IPS-11a (cell line): ENCODE results near the gene SREBF1.

Experiments
- H3K4me3 ChIP-seq: one replicate; pipeline ENCODE4 v1.5.1; 2013; ENCODE audit warnings: low read depth, low read length, control low read depth

SREBF1 gene

DNA sequence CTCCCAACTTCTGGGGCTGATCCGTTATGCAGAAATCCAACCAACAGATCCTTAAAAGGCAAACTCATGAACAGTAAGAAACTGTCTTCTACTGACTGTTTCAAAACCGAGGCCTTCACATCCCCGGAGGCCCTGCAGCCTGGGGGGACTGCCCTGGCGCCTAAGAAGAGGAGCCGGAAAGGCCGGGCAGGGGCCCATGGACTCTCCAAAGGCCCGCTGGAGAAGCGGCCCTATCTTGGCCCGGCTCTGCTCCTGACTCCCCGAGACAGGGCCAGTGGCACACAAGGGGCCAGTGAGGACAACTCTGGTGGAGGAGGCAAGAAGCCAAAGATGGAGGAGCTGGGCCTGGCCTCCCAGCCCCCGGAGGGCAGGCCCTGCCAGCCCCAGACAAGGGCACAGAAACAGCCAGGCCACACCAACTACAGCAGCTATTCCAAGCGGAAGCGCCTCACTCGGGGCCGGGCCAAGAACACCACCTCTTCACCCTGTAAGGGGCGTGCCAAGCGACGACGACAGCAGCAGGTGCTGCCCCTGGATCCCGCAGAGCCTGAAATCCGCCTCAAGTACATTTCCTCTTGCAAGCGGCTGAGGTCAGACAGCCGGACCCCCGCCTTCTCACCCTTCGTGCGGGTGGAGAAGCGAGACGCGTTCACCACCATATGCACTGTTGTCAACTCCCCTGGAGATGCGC, 39.5 kb downstream of the SREBF1 start:
- H3K4me3 ChIP-seq: no peak overlapping the region

- no peak overlapping the region for H3K4me3 ChIP-seq
These were observed 40.1 kb downstream of the SREBF1 start for GRCh38 chr17:17796787-17797061.

DNA sequence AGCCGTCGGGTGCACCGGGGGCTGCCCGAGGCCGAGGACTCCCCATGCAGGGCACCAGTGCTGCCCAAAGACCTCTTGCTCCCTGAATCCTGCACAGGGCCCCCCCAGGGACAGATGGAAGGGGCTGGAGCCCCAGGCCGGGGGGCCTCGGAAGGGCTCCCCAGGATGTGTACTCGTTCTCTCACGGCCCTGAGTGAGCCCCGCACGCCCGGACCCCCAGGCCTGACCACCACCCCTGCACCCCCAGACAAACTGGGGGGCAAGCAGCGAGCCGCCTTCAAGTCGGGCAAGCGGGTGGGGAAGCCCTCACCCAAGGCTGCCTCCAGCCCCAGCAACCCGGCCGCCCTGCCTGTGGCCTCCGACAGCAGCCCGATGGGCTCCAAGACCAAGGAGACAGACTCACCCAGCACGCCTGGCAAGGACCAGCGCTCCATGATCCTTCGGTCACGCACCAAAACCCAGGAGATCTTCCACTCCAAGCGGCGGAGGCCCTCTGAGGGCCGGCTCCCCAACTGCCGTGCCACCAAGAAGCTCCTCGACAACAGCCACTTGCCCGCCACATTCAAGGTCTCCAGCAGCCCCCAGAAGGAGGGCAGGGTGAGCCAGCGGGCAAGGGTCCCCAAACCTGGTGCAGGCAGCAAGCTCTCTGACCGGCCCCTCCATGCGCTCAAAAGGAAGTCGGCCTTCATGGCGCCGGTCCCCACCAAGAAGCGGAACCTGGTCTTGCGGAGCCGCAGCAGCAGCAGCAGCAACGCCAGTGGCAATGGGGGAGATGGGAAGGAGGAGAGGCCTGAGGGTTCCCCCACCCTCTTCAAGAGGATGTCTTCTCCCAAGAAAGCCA, 40.6 kb downstream of the SREBF1 start:
- H3K4me3 ChIP-seq: no peak overlapping the region

GRCh38 chr17:17795296-17795695, 41.5 kb downstream of the SREBF1 start:
- no peak overlapping the region for H3K4me3 ChIP-seq

- no peak overlapping the region for H3K4me3 ChIP-seq
These were observed 42.4 kb downstream of the SREBF1 start for GRCh38 chr17:17794382-17794781.

GRCh38 chr17:17793378-17794214, 43.2 kb downstream of the SREBF1 start:
- no peak overlapping the region for H3K4me3 ChIP-seq

DNA sequence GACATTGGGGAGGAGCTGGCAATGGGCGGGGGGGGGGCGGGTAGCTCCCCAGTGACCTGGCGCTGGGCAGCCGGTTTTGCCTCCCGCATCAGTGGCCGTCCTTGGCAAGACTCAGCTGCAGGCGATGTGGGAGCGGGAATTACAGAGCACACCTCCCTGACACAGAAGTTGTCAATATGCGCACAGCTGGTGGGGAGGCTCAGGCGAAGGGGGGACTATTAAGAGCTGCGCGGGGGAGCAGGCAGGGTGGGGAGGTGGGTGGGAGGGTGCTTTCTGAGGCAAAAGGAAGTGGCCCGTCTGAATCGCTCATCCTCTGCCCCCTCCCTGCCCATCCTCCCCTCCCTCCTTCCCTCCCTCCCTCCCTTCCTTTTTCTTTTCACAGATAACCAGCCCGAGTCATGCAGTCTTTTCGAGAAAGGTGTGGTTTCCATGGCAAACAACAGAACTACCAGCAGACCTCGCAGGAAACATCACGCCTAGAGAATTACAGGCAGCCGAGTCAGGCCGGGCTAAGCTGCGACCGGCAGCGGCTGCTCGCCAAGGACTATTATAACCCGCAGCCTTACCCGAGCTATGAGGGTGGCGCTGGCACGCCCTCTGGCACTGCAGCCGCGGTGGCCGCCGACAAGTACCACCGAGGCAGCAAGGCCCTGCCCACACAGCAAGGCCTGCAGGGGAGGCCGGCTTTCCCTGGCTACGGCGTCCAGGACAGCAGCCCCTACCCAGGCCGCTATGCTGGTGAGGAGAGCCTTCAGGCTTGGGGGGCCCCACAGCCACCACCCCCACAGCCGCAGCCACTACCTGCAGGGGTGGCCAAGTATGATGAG, 44.0 kb downstream of the SREBF1 start:
- H3K4me3 ChIP-seq: no peak overlapping the region

GRCh38 chr17:17792037-17792550, 44.7 kb downstream of the SREBF1 start:
- H3K4me3 ChIP-seq: no peak overlapping the region

GRCh38 chr17:17790637-17791464, 45.9 kb downstream of the SREBF1 start:
- H3K4me3 ChIP-seq: no peak overlapping the region

- H3K4me3 ChIP-seq: no peak overlapping the region
These were observed 46.8 kb downstream of the SREBF1 start for GRCh38 chr17:17789828-17790636.

DNA sequence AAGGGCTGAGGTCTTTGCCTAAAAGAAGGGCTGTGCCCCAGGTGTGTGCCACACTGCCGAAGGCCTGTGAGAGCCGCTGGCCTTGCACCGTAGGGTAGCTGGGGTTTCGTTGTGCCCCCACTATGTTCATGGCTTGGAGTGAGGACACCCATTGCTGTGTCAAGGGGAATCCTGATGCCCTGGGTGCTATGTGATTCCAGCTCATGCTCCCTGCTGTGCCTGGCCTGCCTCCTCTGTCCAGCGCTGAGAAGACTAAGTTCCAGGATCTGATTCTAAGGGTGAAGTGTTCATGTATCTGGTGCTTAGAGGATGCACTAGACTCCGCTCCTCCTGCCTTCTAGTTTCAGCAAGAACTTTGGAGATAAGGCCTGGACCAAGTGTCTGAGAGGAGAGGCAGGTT, 47.4 kb downstream of the SREBF1 start:
- no peak overlapping the region for H3K4me3 ChIP-seq

DNA sequence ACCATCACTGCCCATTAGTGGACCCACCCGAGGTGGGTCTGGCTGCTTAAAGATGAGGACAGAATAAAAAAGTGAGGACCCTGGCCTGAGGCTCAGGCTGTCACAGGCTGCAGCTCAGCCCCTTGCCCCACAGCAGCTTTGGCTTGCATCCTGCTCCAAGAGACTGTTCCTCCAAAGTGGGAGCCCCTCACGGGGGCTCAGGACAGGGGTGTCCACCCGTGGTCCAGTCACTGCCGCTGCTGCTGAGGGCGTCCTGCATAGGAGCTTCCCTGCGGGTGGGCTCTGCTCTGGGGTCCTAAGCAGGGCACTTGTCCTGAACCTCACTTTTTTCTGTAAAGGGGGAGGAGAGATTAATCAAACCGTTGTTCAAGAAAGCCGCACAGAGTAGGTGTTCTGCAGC, 47.8 kb downstream of the SREBF1 start:
- H3K4me3 ChIP-seq: no peak overlapping the region

- no peak overlapping the region for H3K4me3 ChIP-seq
These were observed 49.2 kb downstream of the SREBF1 start for GRCh38 chr17:17787568-17787967.

GRCh38 chr17:17786998-17787397, 49.8 kb downstream of the SREBF1 start:
- no peak overlapping the region for H3K4me3 ChIP-seq

DNA sequence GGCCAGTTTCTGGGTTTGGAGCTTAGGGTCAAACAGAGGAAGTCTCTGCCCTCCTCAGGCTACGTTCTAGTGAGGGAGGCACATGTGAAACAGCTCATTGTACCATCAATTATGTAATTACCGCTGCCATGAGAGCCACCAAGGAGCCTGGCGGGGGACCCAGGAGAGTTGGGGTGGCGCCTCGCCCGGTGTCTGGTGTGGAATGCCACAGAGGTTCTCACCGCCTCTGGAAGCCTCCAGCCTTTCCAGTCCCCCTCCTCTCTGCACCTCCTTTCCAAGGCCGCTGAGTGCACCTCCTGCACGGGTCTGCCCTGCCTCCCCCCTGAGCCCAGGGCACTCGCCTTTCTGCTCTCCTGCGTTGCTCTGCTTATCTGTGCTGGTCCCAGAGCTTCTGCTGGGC, 51.4 kb downstream of the SREBF1 start:
- H3K4me3 ChIP-seq: no peak overlapping the region

DNA sequence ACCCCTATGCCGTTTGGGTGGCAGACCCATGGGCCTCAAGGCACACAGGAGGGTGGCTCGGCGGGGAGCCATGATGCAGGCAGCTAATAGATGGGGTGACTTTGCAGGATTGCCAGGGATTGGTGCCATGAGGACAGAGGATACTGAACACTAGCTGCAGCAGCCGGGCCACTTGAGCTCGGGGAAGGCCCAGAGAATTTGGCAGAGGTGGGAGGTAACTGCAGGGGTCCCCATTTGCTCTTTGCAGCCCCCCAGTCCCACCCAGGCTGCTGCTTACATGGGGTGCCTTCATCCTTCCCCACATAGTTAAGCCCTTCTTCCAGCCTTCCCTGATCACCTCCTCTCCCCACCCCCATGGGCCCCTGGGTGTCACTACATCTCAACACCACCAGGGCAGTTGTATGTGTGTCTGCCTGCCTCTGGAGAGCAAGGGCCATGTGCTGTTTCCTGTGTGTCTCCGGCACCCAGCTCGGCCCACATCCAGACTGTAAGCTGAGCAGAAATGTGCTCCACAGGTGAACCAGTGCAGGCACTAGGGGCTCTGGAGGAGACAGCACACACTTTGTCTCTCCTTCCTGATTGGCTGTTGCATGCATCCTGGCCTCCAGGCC, 52.0 kb downstream of the SREBF1 start:
- no peak overlapping the region for H3K4me3 ChIP-seq

GRCh38 chr17:17783825-17784656, 52.7 kb downstream of the SREBF1 start:
- H3K4me3 ChIP-seq: peak overlapping the region; percentile 60
